Measurements from ENCODE around the gene POSTN.

Gene POSTN

DNA sequence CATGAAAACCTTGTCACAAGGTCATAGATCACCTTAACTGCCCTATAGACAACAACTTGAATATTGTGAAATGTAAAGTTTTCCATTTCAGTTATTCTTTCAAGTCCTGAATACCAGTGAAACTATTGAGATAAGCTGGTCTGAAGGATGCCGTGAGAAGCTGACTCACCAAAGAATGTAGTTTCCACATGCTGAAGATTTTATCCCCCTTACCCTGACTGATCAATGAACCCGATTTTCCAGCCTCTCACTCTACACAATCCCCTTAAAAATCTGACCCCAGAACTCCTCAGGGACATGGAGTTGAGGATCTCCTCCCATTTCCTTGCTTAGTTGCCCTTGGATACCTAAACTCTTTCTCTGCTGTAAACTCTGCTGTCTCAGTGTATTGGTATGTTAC, 67.5 kb downstream of the POSTN start:
- TF ChIP-seq, protein P1, sequence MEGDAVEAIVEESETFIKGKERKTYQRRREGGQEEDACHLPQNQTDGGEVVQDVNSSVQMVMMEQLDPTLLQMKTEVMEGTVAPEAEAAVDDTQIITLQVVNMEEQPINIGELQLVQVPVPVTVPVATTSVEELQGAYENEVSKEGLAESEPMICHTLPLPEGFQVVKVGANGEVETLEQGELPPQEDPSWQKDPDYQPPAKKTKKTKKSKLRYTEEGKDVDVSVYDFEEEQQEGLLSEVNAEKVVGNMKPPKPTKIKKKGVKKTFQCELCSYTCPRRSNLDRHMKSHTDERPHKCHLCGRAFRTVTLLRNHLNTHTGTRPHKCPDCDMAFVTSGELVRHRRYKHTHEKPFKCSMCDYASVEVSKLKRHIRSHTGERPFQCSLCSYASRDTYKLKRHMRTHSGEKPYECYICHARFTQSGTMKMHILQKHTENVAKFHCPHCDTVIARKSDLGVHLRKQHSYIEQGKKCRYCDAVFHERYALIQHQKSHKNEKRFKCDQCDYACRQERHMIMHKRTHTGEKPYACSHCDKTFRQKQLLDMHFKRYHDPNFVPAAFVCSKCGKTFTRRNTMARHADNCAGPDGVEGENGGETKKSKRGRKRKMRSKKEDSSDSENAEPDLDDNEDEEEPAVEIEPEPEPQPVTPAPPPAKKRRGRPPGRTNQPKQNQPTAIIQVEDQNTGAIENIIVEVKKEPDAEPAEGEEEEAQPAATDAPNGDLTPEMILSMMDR (IDR thresholded peaks at IDR 0.05) = no peak

DNA sequence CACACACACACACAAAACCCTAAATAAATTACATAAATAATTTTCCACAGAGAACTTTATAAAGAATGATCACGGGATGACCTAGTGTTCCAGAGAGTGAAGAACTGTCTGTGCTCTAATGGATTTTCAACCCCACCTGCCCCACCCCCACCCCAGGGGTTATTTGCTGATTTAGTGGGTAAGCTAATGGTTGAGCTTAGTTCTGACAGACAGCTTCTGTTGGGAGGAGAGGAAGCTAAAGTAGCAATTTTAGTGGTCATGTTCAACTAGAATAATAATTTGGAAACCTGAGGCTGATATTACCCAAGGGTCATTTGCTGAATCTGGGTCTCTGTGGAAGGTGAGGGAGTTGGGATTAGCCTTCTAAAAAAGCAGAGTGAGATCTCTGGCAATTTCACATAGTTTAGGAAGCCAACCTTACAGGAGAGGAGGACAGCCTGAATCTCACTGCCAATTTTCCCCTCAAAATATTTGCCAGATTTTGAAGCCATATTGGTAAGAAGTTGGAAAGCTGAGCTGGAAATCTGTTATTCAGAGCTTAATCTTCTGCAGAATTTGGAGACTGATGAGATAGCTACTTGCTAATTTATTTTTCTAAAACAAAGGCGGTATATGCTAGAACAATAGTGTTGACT, 68.7 kb downstream of the POSTN start:
- TF ChIP-seq, protein P1 (IDR thresholded peaks at IDR 0.05) = no peak

DNA sequence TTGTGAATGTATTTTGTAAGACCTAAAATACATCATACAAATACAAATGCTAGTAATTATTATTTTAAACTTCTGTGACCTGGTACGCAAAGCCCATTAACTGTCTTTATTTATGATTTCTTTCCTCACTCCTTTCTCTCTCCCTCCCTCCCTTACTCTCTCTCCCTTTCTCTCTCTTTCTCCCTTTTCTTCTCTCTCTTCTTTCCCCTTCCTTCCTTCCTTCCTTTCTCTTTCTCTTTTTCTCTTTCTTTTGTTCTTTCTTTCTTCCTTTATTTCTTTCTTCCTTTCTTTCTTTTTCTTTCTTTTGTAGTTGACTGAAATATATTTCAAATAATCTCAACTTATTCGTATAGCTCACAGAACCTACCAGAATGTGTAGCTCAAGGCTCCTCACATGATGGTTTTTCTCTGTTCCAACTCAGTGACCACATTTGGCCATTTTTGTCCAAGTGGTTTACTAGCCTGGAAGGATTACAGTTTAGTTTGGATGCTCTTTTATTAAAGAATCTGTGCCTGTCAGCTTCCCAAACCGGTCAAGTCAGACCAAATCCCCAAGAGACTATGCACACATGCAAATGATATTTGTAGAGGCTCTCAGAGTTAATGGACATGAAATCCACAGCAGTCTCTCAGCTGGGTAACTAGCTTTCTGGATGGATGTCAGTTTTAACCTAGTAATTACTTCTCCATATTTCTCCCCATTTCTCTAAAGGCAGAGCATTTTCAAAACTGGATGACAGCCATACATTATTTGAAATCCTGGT, 71.7 kb downstream of the POSTN start:
- TF ChIP-seq, protein P1 (IDR thresholded peaks at IDR 0.05) = no peak

DNA sequence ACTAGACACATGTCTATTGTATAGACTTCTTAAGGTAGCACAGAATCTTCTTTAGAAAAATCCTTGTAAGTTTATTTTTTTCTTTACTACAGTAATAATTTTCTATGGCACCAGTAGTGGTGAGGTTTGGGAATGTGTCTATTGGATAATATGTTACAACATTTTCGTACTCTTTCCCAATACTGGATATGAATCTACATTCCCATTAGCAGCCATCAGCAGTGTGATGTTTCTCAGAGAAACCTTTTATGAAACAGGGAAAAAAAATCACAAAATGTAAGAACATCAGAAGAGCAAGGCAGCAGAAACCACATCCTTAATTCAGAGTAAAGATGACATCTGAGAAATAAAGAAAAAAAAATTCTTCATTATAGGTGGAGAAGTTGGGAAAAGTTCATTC, 83.3 kb downstream of the POSTN start:
- TF ChIP-seq, protein P1 (IDR thresholded peaks at IDR 0.05) = no peak
